CD14-positive monocyte (primary cell): ENCODE results near the gene GPER1. TPM values are rescaled to one million over a fixed set of nuclear protein-coding genes. Genes with fewer than 3 reads are reported as not detected.

Experiments used
- DNase-seq, 3 donors: peaks; one replicate each; pipeline ENCODE4 v3.0.0-alpha.2; 2011 to 2022
- H2AFZ ChIP-seq: 2 replicates; pipeline ENCODE4 v1.6.0; 2012; ENCODE audit warnings: mild to moderate bottlenecking, low read depth, low read length, inconsistent platforms; ENCODE audit not compliant: insufficient read depth, poor library complexity, severe bottlenecking
- H3K27ac ChIP-seq, 2 donors: 1 replicate in 1 of 2; 2 replicates in 1 of 2; pipeline ENCODE4 v1.5.1; 2012 to 2013; ENCODE audit warnings: low read length in 2 of 2, control low read depth in 1 of 2, inconsistent platforms in 1 of 2, low read depth in 1 of 2, mild to moderate bottlenecking in 1 of 2
- H3K27me3 ChIP-seq, 2 donors: one replicate each; pipeline versions ENCODE4 v1.6.0 to v1.6.1; 2011 to 2013; ENCODE audit warnings: low read length in 2 of 2; ENCODE audit not compliant: control insufficient read depth in 2 of 2, insufficient read depth in 2 of 2
- H3K36me3 ChIP-seq, 2 donors: replicated peaks in 1 of 2; 1 replicate in 1 of 2; 2 replicates in 1 of 2; pipeline versions ENCODE4 v1.5.1 to v1.6.1; 2012 to 2013; ENCODE audit warnings: low read length in 2 of 2, control low read depth in 1 of 2, inconsistent platforms in 1 of 2, mild to moderate bottlenecking in 1 of 2; ENCODE audit not compliant: insufficient read depth in 2 of 2, control insufficient read depth in 1 of 2
- H3K4me1 ChIP-seq, 2 donors: 1 replicate in 1 of 2; 2 replicates in 1 of 2; pipeline versions ENCODE4 v1.5.1 to v1.6.1; 2012 to 2013; ENCODE audit warnings: low read length in 2 of 2, control low read depth in 1 of 2, inconsistent platforms in 1 of 2, mild to moderate bottlenecking in 1 of 2, moderate library complexity in 1 of 2; ENCODE audit not compliant: insufficient read depth in 2 of 2, control insufficient read depth in 1 of 2
- H3K4me2 ChIP-seq: replicated peaks from 2 replicates; pipeline ENCODE3; 2012; ENCODE audit warnings: low read length, moderate library complexity, mild to moderate bottlenecking; ENCODE audit not compliant: poor library complexity, severe bottlenecking; ENCODE audit errors: extremely low read depth
- H3K4me3 ChIP-seq, 3 experiments: fragments of 200-600 bp in 1 of 3; sonication (generic) in 1 of 3; replicated peaks in 1 of 3; 1 replicate in 2 of 3; 2 replicates in 1 of 3; pipeline ENCODE4 v1.5.1; 2011 to 2013; ENCODE audit warnings: low read length in 3 of 3, mild to moderate bottlenecking in 3 of 3, control low read depth in 2 of 3, low read depth in 2 of 3, inconsistent platforms in 1 of 3, moderate library complexity in 1 of 3
- H3K79me2 ChIP-seq: 2 replicates; pipeline ENCODE4 v1.6.0; 2012; ENCODE audit warnings: mild to moderate bottlenecking, control low read depth, inconsistent platforms, low read length, moderate library complexity; ENCODE audit not compliant: insufficient read depth
- H3K9ac ChIP-seq: 2 replicates; pipeline ENCODE4 v1.6.0; 2017; ENCODE audit warnings: low read length, mild to moderate bottlenecking; ENCODE audit not compliant: insufficient read depth, poor library complexity, severe bottlenecking
- H3K9me3 ChIP-seq, 2 donors: replicated peaks in 1 of 2; 1 replicate in 1 of 2; 2 replicates in 1 of 2; pipeline versions ENCODE4 v1.5.1 to v1.6.1; 2012 to 2013; ENCODE audit warnings: low read length in 2 of 2, control low read depth in 1 of 2; ENCODE audit not compliant: control insufficient read depth in 1 of 2, insufficient read depth in 1 of 2
- H4K20me1 ChIP-seq: 2 replicates; pipeline ENCODE4 v1.6.0; 2012; ENCODE audit warnings: mild to moderate bottlenecking, low read length, control low read depth, moderate library complexity; ENCODE audit not compliant: insufficient read depth
- H3K27ac Mint-ChIP-seq, 7 donors: one replicate each; pipeline ENCODE4 v1.8.0; 2020; ENCODE audit warnings: mild to moderate bottlenecking in 7 of 7, mixed read lengths in 7 of 7, moderate library complexity in 6 of 7, inconsistent platforms in 2 of 7
- H3K27me3 Mint-ChIP-seq, 3 donors: one replicate each; pipeline ENCODE4 v1.8.0; 2021 to 2022; ENCODE audit warnings: low read depth in 3 of 3, mild to moderate bottlenecking in 3 of 3, mixed read lengths in 3 of 3, moderate library complexity in 3 of 3, inconsistent platforms in 1 of 3
- H3K36me3 Mint-ChIP-seq, 2 donors: one replicate each; pipeline ENCODE4 v1.8.0; 2020; ENCODE audit warnings: mixed read lengths in 2 of 2, inconsistent platforms in 1 of 2, mild to moderate bottlenecking in 1 of 2
- H3K4me1 Mint-ChIP-seq: one replicate; pipeline ENCODE4 v1.8.0; 2020; ENCODE audit warnings: mild to moderate bottlenecking, mixed read lengths
- H3K4me3 Mint-ChIP-seq, 2 donors: one replicate each; pipeline ENCODE4 v1.8.0; 2020; ENCODE audit warnings: mild to moderate bottlenecking in 2 of 2, mixed read lengths in 2 of 2, moderate library complexity in 1 of 2
- H3K9me3 Mint-ChIP-seq, 7 donors: one replicate each; pipeline ENCODE4 v1.8.0; 2020 to 2022; ENCODE audit warnings: mixed read lengths in 7 of 7, mild to moderate bottlenecking in 6 of 7, moderate library complexity in 6 of 7, inconsistent platforms in 2 of 7
- WGBS: methylation state at CpG from one replicate; pipeline ENCODE4 v1.1.5; 2013; ENCODE audit warnings: missing lambda C conversion rate; ENCODE audit not compliant: insufficient coverage; 5-methylcytosine and 5-hydroxymethylcytosine counted together
- intact Hi-C, 2 donors: fragments of 100-400 bp; cut with micrococcal nuclease; formaldehyde crosslinking; loops; one replicate each; pipeline versions ENCODE4 v1.15.0 to v1.15.1; 2023
- polyA plus RNA-seq, 3 donors: library from polyadenylated mRNA; depleted of rRNA in 1 of 3; unstranded in 2 of 3; stranded (reverse) in 1 of 3; fragments of 300-500 nt in 2 of 3; fragments of >200 nt in 1 of 3; fragmentation: Illumina TruSeq in 2 of 3; gene quantifications; 1 replicate in 2 of 3; 2 replicates in 1 of 3; pipeline ENCODE4 v1.2.3, GENCODE V29; 2012 to 2021
- TF ChIP-seq, protein P1 (sequence below): fragments of 200-600 bp; IDR thresholded peaks from one replicate; pipeline ENCODE4 v1.8.0; 2022; ENCODE audit warnings: antibody characterized with exemption, mild to moderate bottlenecking

The GPER1 gene
- polyA plus RNA-seq, 3 donors: 0.35 to 10.0 (median 4.1) TPM

DNA sequence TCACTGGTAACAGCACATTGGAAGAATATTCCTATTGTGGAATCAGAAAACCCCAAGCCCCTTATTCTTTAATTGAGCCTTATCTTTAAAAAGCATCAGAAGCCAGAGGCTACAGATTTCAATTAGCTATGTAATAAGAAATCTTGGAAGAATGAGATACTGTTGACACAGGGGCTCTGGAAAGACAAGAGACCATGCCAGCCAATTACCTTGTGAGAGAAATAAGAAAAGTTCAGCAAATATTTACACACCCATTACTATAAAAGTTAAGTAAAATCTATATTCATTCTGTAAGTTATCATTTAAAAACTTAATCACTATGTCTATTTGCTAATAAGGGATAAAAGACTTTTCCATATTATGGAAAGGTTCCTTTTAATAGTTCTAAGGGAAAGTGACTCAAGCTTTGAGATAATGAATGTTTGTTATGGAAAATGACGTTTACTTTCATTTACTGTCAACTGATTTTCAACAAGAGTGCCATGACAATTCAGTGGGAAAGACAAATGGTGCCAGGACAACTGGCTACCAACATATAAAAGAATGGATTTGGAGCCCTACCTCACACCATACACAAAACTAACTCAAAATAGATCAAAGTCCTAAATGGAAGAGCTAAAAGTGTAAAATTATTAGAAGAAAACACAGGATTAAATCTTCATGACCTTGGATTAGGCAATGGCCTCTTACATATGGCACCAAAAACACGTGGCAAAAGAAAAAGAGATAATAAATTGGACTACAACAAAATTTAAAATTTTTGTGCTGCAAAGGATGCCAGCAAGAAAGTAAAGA lies 43.8 kb downstream of the GPER1 start:
- Mint-ChIP-seq H3K27ac (no peak overlapping the region), H3K4me3 (no peak overlapping the region), H3K27me3 (no peaks in the 10 kb centered on the region), H3K4me1 (peaks cover 3% of the 10 kb centered on the region), H3K9me3 (peaks cover 0 to 2% (median 0%) of the 10 kb centered on the region in 7 donors), H3K36me3 (no peaks in the 10 kb centered on the region)
- TF ChIP-seq, protein P1, sequence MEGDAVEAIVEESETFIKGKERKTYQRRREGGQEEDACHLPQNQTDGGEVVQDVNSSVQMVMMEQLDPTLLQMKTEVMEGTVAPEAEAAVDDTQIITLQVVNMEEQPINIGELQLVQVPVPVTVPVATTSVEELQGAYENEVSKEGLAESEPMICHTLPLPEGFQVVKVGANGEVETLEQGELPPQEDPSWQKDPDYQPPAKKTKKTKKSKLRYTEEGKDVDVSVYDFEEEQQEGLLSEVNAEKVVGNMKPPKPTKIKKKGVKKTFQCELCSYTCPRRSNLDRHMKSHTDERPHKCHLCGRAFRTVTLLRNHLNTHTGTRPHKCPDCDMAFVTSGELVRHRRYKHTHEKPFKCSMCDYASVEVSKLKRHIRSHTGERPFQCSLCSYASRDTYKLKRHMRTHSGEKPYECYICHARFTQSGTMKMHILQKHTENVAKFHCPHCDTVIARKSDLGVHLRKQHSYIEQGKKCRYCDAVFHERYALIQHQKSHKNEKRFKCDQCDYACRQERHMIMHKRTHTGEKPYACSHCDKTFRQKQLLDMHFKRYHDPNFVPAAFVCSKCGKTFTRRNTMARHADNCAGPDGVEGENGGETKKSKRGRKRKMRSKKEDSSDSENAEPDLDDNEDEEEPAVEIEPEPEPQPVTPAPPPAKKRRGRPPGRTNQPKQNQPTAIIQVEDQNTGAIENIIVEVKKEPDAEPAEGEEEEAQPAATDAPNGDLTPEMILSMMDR: no peak
- no peak overlapping the region for H3K4me2 ChIP-seq
- WGBS: 100% methylated on average over 1 of the region's 2 CpGs
- no peaks in the 10 kb centered on the region for H3K79me2 ChIP-seq
- no peak for DNase-seq
- no peak overlapping the region for H3K9ac ChIP-seq
- peaks cover 0 to under 1% of the 10 kb centered on the region in 2 donors for H3K4me1 ChIP-seq
- no peak overlapping the region for H3K27ac ChIP-seq
- H4K20me1 ChIP-seq: no peaks in the 10 kb centered on the region
- intact Hi-C loops: loop anchor here (5.0 to 10.0 kb wide), 2 partner anchors 44 to 157 kb away; partner anchors contain the start of genes COX19 (in 1 of the 2) and GPER1 (in 1 of the 2)
- H3K9me3 ChIP-seq: no peaks in the 10 kb centered on the region
- H2AFZ ChIP-seq: no peak overlapping the region
- no peaks in the 10 kb centered on the region for H3K36me3 ChIP-seq
- H3K27me3 ChIP-seq: no peaks in the 10 kb centered on the region
- H3K4me3 ChIP-seq: no peak overlapping the region

DNA sequence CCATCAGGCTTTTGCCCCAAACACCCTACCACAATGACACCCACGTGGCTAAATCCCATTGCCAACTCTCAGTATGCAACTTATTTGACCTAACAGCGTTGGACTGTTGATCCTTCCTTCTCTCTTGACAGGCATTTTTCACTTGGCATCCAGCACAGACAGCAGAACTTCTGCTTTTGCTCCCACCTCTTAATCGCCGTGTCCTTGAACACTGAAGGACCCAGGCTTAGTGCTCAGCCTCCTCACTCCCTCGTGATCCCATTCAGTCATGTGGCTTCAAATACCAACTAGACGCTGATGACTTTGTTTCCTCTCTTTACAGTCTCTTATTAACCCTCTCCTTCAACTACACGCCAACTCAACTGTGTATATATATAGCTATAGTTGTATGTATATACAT lies 47.0 kb downstream of the GPER1 start:
- H3K9me3 Mint-ChIP-seq: peaks cover 0 to 2% (median 0%) of the 10 kb centered on the region in 7 donors
- H3K36me3 Mint-ChIP-seq: no peaks in the 10 kb centered on the region
- H3K9me3 ChIP-seq: no peaks in the 10 kb centered on the region
- no peak overlapping the region for H3K27ac ChIP-seq
- no peaks in the 10 kb centered on the region for H3K79me2 ChIP-seq
- H3K36me3 ChIP-seq: no peaks in the 10 kb centered on the region
- peaks cover 0 to 6% (median 0%) of the 10 kb centered on the region in 3 donors for H3K27me3 Mint-ChIP-seq
- H4K20me1 ChIP-seq: no peaks in the 10 kb centered on the region
- peaks cover 16% of the 10 kb centered on the region for H3K4me1 Mint-ChIP-seq
- H3K27me3 ChIP-seq: no peaks in the 10 kb centered on the region
- H3K4me3 ChIP-seq: no peak overlapping the region
- H3K4me1 ChIP-seq: peaks cover 14 to 16% of the 10 kb centered on the region in 2 donors
- intact Hi-C loops: loop anchor here (5.0 to 10.0 kb wide), 2 partner anchors 48 to 160 kb away; partner anchors contain the start of genes COX19 (in 1 of the 2) and GPER1 (in 1 of the 2)
- no peak for DNase-seq
- TF ChIP-seq, protein P1: no peak
- peak overlapping the region in 2 of 7 donors; percentile 2 to 15 for H3K27ac Mint-ChIP-seq
- H3K9ac ChIP-seq: no peak overlapping the region
- no peak overlapping the region for H2AFZ ChIP-seq
- WGBS: 67% methylated on average over 5 of the region's 7 CpGs
- no peak overlapping the region for H3K4me3 Mint-ChIP-seq
- no peak overlapping the region for H3K4me2 ChIP-seq
